Neuronal stem cell (in vitro differentiated cells): Measurements from ENCODE around the gene C17orf58. TPM values are rescaled to one million over a fixed set of nuclear protein-coding genes. Genes with fewer than 3 reads are reported as not detected.
A peak's percentile ranks its signal among the peaks of the same experiment; 100 is the strongest.
"Not testable (repeated sequence)": the region's sequence is repeated elsewhere in the genome, so short reads cannot be mapped to it uniquely, and the experiment has no call there.

Experiments used
- DNase-seq: peaks from one replicate; pipeline ENCODE4 v3.0.0-alpha.2; 2013; ENCODE audit warnings: low spot score
- H2AFZ ChIP-seq: one replicate; pipeline ENCODE4 v1.6.1; 2013; ENCODE audit warnings: mild to moderate bottlenecking, low read length, inconsistent platforms
- H2AK5ac ChIP-seq: 2 replicates; pipeline ENCODE4 v1.6.1; 2013; ENCODE audit warnings: low read depth, mild to moderate bottlenecking, inconsistent platforms, low read length, moderate library complexity, mixed read lengths
- H2BK120ac ChIP-seq: 2 replicates; pipeline ENCODE4 v1.6.1; 2013; ENCODE audit warnings: low read depth, mild to moderate bottlenecking, inconsistent platforms, low read length, moderate library complexity, mixed read lengths
- H2BK12ac ChIP-seq: one replicate; pipeline ENCODE4 v1.6.1; 2013; ENCODE audit warnings: low read length, inconsistent platforms
- H2BK15ac ChIP-seq: 2 replicates; pipeline ENCODE4 v1.6.1; 2013; ENCODE audit warnings: mild to moderate bottlenecking, low read length, inconsistent platforms, mixed read lengths
- H2BK5ac ChIP-seq: one replicate; pipeline ENCODE4 v1.6.1; 2013; ENCODE audit warnings: inconsistent platforms, mild to moderate bottlenecking, low read length, moderate library complexity
- H3K14ac ChIP-seq: one replicate; pipeline ENCODE4 v1.6.1; 2013; ENCODE audit warnings: low read length, inconsistent platforms
- H3K18ac ChIP-seq: 2 replicates; pipeline ENCODE4 v1.6.1; 2013; ENCODE audit warnings: low read length, inconsistent platforms
- H3K23ac ChIP-seq: 2 replicates; pipeline ENCODE4 v1.6.1; 2013; ENCODE audit warnings: low read depth, mild to moderate bottlenecking, mixed read lengths, low read length, inconsistent platforms; ENCODE audit not compliant: poor library complexity
- H3K27ac ChIP-seq: replicated peaks from 3 replicates; pipeline ENCODE4 v1.5.1; 2013; ENCODE audit warnings: low read length, inconsistent platforms
- H3K27me3 ChIP-seq, 3 experiments: 2 replicates each; pipeline ENCODE4 v1.6.1; 2013; ENCODE audit warnings: low read length in 3 of 3, mild to moderate bottlenecking in 2 of 3, inconsistent platforms in 1 of 3, low read depth in 1 of 3, mixed read lengths in 1 of 3, moderate library complexity in 1 of 3; ENCODE audit not compliant: control insufficient read depth in 3 of 3, insufficient read depth in 3 of 3
- H3K36me3 ChIP-seq, 2 donors: replicated peaks in 1 of 2; 2 replicates each; pipeline ENCODE4 v1.6.1; 2013; ENCODE audit warnings: low read length in 2 of 2; ENCODE audit not compliant: control insufficient read depth in 2 of 2, insufficient read depth in 2 of 2
- H3K4ac ChIP-seq: 2 replicates; pipeline ENCODE4 v1.6.1; 2013; ENCODE audit warnings: inconsistent platforms, mild to moderate bottlenecking, low read length, moderate library complexity
- H3K4me1 ChIP-seq, 2 donors: 1 replicate in 1 of 2; 2 replicates in 1 of 2; pipeline ENCODE4 v1.6.1; 2013; ENCODE audit warnings: low read length in 2 of 2, low read depth in 1 of 2; ENCODE audit not compliant: control insufficient read depth in 2 of 2, insufficient read depth in 1 of 2
- H3K4me2 ChIP-seq: one replicate; pipeline ENCODE4 v1.6.1; 2013; ENCODE audit warnings: mild to moderate bottlenecking, low read length, inconsistent platforms; ENCODE audit not compliant: insufficient read depth, poor library complexity, severe bottlenecking
- H3K4me3 ChIP-seq, 2 donors: 2 replicates each; pipeline ENCODE4 v1.5.1; 2013; ENCODE audit warnings: low read length in 2 of 2, mild to moderate bottlenecking in 2 of 2, inconsistent platforms in 1 of 2, moderate library complexity in 1 of 2
- H3K79me1 ChIP-seq: one replicate; pipeline ENCODE4 v1.6.1; 2013; ENCODE audit warnings: low read depth, mild to moderate bottlenecking, inconsistent platforms, low read length, moderate library complexity
- H3K9ac ChIP-seq: one replicate; pipeline ENCODE4 v1.6.1; 2013; ENCODE audit warnings: mild to moderate bottlenecking, low read depth, low read length, inconsistent platforms; ENCODE audit not compliant: poor library complexity
- H3K9me3 ChIP-seq, 2 donors: replicated peaks in 1 of 2; 2 replicates each; pipeline versions ENCODE3 to v1.6.1; 2013; ENCODE audit warnings: low read length in 2 of 2, mild to moderate bottlenecking in 2 of 2, inconsistent platforms in 1 of 2, low read depth in 1 of 2, mixed read lengths in 1 of 2, moderate library complexity in 1 of 2; ENCODE audit not compliant: control insufficient read depth in 2 of 2, insufficient read depth in 1 of 2
- H4K8ac ChIP-seq: one replicate; pipeline ENCODE4 v1.6.1; 2013; ENCODE audit warnings: low read depth, mild to moderate bottlenecking, inconsistent platforms, low read length, moderate library complexity
- H4K91ac ChIP-seq: one replicate; pipeline ENCODE4 v1.6.1; 2013; ENCODE audit warnings: low read length, low read depth, mild to moderate bottlenecking, inconsistent platforms; ENCODE audit not compliant: poor library complexity
- WGBS, 2 donors: extraction: QIAGEN DNeasy Blood & Tissue Kit; methylation state at CpG; one replicate each; pipeline ENCODE4 v1.1.7; 2013; ENCODE audit warnings: missing lambda C conversion rate in 2 of 2, mixed read lengths in 1 of 2; ENCODE audit not compliant: insufficient read length in 2 of 2, insufficient replicate concordance in 1 of 2; ENCODE audit errors: extremely low coverage in 2 of 2; 5-methylcytosine and 5-hydroxymethylcytosine counted together
- polyA plus RNA-seq, 2 experiments: library from polyadenylated mRNA; stranded (reverse); fragments of 200-250 nt; gene quantifications; one replicate each; pipeline ENCODE4 v1.2.3, GENCODE V29; 2013

The C17orf58 gene
- 24.2 TPM for polyA plus RNA-seq (2013, experiment 1 of 2)
- polyA plus RNA-seq (2013, experiment 2 of 2) = 24.1 TPM

DNA sequence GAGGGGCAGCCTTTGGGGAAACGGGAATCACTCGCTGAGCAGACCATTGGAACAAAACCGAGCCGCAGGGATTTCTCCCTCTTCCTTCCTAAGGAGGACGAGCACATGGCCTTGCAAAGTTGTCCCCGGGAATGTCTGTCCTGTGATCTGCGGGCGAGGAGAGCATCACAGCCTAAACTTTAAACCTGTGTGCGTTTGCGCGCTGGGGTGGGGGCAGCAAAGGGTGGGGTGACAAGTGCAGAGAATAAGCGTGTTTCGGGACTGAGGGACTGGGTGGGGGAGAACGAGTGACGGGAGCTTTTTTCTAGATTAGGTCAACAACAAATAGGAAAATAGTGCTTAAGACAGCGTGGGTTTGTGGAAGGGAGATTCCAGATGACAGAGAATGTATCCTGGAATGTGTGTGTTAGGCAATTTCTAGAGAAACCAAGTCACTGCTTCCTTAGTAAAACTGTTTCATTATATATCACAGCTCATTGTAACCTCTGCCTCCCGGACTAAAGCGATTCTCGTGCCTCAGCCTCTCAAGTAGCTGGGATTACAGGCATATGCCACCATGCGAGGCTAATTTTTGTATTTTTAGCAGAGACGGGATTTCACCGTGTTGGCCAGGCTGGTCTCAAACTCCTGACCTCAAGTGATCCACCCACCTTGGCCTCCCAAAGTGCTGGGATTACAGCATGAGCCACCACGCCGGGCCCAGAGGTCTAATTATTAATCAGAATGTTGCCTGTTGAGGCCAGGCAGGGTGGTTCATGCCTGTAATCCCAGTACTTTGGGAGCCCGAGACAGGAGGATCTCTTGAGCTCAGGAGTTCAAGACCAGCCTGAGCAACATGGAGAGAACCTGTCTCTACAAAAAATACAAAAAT, at the start of gene C17orf58:
C17orf58 (minus strand) TSS at position 169 of the 871 bp plus-strand sequence. CDS start 271 bp downstream, outside the sequence.
- H3K79me1 ChIP-seq, H2AK5ac ChIP-seq, DNase-seq, H3K27ac ChIP-seq, H3K36me3 ChIP-seq, H2BK12ac ChIP-seq, H4K8ac ChIP-seq, H3K4ac ChIP-seq, H3K14ac ChIP-seq, H3K23ac ChIP-seq, H2BK120ac ChIP-seq, H2BK5ac ChIP-seq, H2BK15ac ChIP-seq, H3K9me3 ChIP-seq, H4K91ac ChIP-seq: not testable (repeated sequence)
- Histone ChIP-seq H3K27me3 (peaks cover 0 to 14% (median 6%) of the 10 kb centered on the region in 3 experiments), H3K18ac (peak within 1 kb of the TSS; percentile 28), H2AFZ (peak within 1 kb of the TSS; percentile 98), H3K4me1 (peaks cover 7 to 16% of the 10 kb centered on the region in 2 donors), H3K9ac (peak within 1 kb of the TSS; percentile 33), H3K4me3 (peak within 1 kb of the TSS; percentile 77 to 97), H3K4me2 (peak within 1 kb of the TSS; percentile 92)
- WGBS, 2 donors = no CpG with 5 or more reads among the region's 25 CpGs

DNA sequence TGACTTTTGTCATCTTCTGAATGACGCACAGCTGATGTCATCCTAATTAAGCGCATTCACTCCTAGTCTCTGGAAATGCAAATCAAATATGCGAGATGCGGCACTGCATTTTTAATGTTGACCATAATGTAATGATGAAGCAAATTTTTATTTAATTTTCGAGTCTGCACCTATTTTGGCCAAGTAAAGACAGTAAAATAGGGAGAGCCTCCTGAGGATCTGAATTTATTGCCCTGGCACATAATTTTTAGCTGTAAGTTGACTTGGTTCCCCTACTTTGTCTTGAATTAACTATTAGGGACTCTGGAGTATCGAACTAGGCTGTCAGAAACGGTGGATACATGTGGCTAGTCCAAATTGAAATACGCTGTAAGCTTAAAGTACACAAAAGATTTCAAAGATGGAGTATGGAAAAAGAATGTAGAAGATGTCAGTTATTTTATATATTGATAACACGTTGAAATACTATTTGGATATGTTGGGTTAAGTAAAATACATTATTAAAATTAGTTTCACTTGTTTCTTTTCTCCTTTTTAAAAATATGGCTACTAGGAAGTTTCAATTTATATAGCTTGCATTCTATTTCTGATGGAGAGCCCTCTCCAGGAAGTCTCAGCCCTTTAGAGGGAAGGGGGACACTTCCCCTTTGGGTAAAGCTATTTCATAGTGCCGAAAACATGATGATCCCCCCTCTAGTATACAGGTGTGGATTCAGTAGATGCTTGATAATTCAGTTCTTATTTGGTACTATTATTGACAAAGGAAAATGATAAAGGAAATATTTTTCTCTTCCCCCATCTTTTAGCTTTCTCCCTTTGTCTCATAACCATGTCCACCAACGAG, 40.3 kb upstream of the C17orf58 start:
- WGBS, 2 donors = no CpG with 5 or more reads among the region's 11 CpGs
- H3K18ac ChIP-seq = peak overlapping the region; percentile 100
- peaks cover 31 to 53% of the 10 kb centered on the region in 2 donors for H3K36me3 ChIP-seq
- H3K14ac ChIP-seq = no peak overlapping the region
- H3K4ac ChIP-seq = no peak overlapping the region
- H3K4me3 ChIP-seq = peak overlapping the region; percentile 89 to 99
- peak overlapping the region; percentile 99 for H2BK5ac ChIP-seq
- no peak for DNase-seq
- no peaks in the 10 kb centered on the region for H3K27me3 ChIP-seq
- peaks cover 6 to 7% of the 10 kb centered on the region in 2 donors for H3K4me1 ChIP-seq
- H2BK120ac ChIP-seq = no peak overlapping the region
- no peak overlapping the region for H4K91ac ChIP-seq
- H4K8ac ChIP-seq = no peak overlapping the region
- no peak overlapping the region for H2BK12ac ChIP-seq
- no peak overlapping the region for H3K27ac ChIP-seq
- no peak overlapping the region for H2BK15ac ChIP-seq
- peak overlapping the region; percentile 79 for H2AFZ ChIP-seq
- no peak overlapping the region for H3K9ac ChIP-seq
- H3K79me1 ChIP-seq = no peaks in the 10 kb centered on the region
- no peak overlapping the region for H2AK5ac ChIP-seq
- H3K9me3 ChIP-seq = no peaks in the 10 kb centered on the region
- no peak overlapping the region for H3K23ac ChIP-seq
- H3K4me2 ChIP-seq = peak overlapping the region; percentile 51

DNA sequence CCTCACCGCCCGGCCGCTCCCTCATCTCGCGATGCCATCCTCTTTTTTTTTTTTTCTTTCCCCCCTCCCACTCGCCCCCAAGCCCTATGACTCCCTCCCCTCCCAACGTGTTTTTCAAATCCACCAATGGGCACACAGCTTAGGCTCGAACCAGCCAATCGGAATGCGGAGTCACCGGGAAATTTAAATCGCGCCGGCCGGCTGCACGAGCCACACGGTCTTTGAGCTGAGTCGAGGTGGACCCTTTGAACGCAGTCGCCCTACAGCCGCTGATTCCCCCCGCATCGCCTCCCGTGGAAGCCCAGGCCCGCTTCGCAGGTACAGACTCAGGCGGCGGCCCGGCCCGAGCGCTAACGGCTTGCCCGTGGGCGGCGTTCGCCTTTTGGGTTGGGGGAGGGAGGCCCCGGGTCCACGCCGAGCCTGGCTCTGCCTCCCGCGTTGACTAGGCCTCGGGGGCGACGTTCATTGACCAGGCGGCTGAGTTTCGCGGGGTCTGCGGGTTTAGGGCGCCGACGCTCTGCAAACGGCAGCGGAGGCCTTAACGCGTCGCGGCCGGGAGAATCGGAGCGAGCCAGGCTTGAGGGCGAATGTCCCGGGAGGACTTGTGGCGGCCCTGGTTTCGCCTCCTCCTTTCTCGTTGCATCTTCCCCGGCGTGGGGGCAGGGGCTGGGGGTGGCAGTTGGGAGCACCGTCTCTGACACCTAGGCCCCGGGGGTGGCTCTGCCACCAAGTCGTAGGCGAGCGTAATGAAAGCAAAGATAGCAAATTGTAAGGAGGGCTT, 39.4 kb upstream of the C17orf58 start, which contains the start of gene KPNA2:
KPNA2 (plus strand) TSS at position 213 of the 781 bp plus-strand sequence. CDS start 1,398 bp downstream, outside the sequence.
- Histone ChIP-seq H2AK5ac (peak within 1 kb of the TSS; percentile 98), H3K9me3 (no peaks in the 10 kb centered on the region), H3K14ac (peak within 1 kb of the TSS; percentile 49), H3K23ac (peak within 1 kb of the TSS; percentile 93), H4K91ac (peak within 1 kb of the TSS; percentile 93), H3K4me2 (peak within 1 kb of the TSS; percentile 51), H3K27me3 (no peaks in the 10 kb centered on the region), H2AFZ (peak within 1 kb of the TSS; percentile 79), H2BK12ac (no peak within 1 kb of the TSS), H3K4me1 (peaks cover 6 to 7% of the 10 kb centered on the region in 2 donors), H4K8ac (no peak within 1 kb of the TSS), H3K4me3 (peak within 1 kb of the TSS; percentile 89 to 99), H3K9ac (peak within 1 kb of the TSS; percentile 98), H3K18ac (peak within 1 kb of the TSS; percentile 100), H2BK120ac (peak within 1 kb of the TSS; percentile 89), H3K27ac (peak within 1 kb of the TSS; percentile 84), H2BK5ac (peak within 1 kb of the TSS; percentile 99), H3K4ac (no peak within 1 kb of the TSS), H2BK15ac (peak within 1 kb of the TSS; percentile 84), H3K36me3 (peaks cover 25 to 45% of the 10 kb centered on the region in 2 donors), H3K79me1 (no peaks in the 10 kb centered on the region)
- peak; percentile 99 for DNase-seq
- no CpG with 5 or more reads among the region's 72 CpGs for WGBS, 2 donors
